ENCODE measurements around the gene SEC24B.

The SEC24B gene

DNA sequence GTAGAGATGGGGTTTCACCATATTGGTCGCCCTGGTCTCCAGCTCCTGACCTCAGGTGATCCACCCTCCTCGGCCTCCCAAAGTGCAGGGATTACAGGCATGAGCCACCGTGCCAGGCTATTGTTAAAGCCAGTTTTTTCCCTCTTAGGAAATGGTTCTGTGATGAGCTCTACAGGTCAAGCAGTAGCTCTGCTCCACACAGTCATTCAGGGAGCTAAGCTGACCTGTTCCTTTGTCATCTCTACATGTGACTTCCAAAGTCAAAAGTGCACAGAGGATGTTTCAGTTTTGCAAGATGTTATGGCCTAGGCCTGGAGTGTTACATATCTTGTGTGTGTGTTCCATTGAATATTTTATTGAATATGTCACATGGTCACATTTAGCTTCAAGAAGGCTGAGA, 137.9 kb downstream of the SEC24B start:
- no peak overlapping the region for H2AFZ ChIP-seq (ENCODE audit: insufficient read depth, low read length, poor library complexity)
- H3K4me2 ChIP-seq (ENCODE audit: low read length), result no peak overlapping the region
- H3K4me3 ChIP-seq (ENCODE audit: low read depth, low read length), result no peak overlapping the region
- no peak overlapping the region for H4K12ac ChIP-seq (ENCODE audit: low read depth, low read length)
- no peaks in the 10 kb centered on the region for H3K79me1 ChIP-seq (ENCODE audit: low read length)
- no peaks in the 10 kb centered on the region for H3K9me3 ChIP-seq (ENCODE audit: insufficient read depth, low read depth, low read length)
- H3K4me1 ChIP-seq (ENCODE audit: control insufficient read depth in 1 of 2, insufficient read depth in 2 of 2, low read length in 2 of 2), result no peaks in the 10 kb centered on the region
- H3K36me3 ChIP-seq (ENCODE audit: control insufficient read depth in 1 of 2, insufficient read depth in 2 of 2, low read length in 2 of 2), result no peaks in the 10 kb centered on the region
- H3K79me2 ChIP-seq (ENCODE audit: control insufficient read depth, insufficient read depth, low read length, poor library complexity), result no peaks in the 10 kb centered on the region
- H3K23ac ChIP-seq (ENCODE audit: low read length), result no peak overlapping the region
- no peak overlapping the region for H3K27ac ChIP-seq (ENCODE audit: low read depth, low read length)
- H3K9ac ChIP-seq (ENCODE audit: low read length), result no peak overlapping the region
- no CpG with 5 or more reads among the region's 3 CpGs for WGBS (ENCODE audit: extremely low coverage, insufficient coverage, insufficient read length)
- H3K18ac ChIP-seq (ENCODE audit: low read length), result no peak overlapping the region
- H3K27me3 ChIP-seq (ENCODE audit: insufficient read depth, low read length), result no peaks in the 10 kb centered on the region
- H2BK12ac ChIP-seq (ENCODE audit: low read length), result no peak overlapping the region
- no peak overlapping the region for H2BK120ac ChIP-seq (ENCODE audit: insufficient read depth, low read length, poor library complexity)
- no peak overlapping the region for H4K91ac ChIP-seq (ENCODE audit: low read depth, low read length)
- H3K4ac ChIP-seq (ENCODE audit: low read depth, low read length), result no peak overlapping the region
- H4K8ac ChIP-seq (ENCODE audit: low read depth, low read length), result no peak overlapping the region
- no peak overlapping the region for H2BK5ac ChIP-seq (ENCODE audit: low read depth, low read length, poor library complexity)
- no peak for DNase-seq
- H2AK5ac ChIP-seq (ENCODE audit: low read length), result no peak overlapping the region
- no peak overlapping the region for H3K14ac ChIP-seq (ENCODE audit: low read length)

DNA sequence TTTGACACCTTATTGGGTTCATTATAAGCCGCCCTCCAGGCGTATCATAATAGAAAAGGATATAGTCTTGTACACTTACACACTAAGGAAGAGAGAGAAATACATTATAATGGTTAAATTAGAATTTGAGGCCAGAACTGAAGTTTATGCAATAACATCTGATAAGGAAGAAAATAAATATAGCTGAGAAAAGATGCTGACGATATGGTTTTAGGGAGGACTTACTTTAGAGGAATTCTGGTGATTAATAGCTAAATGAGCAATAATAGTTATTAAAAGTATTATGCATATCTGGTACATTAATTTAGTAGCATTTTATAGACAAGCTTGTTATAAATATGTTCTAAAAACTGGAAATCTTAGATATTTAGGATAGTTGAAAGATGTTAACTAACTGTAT, 138.5 kb downstream of the SEC24B start:
- Histone ChIP-seq H3K27ac (ENCODE audit: low read depth, low read length) (no peak overlapping the region), H3K23ac (ENCODE audit: low read length) (no peak overlapping the region), H3K4me1 (ENCODE audit: control insufficient read depth in 1 of 2, insufficient read depth in 2 of 2, low read length in 2 of 2) (no peaks in the 10 kb centered on the region), H2AFZ (ENCODE audit: insufficient read depth, low read length, poor library complexity) (no peak overlapping the region), H4K12ac (ENCODE audit: low read depth, low read length) (no peak overlapping the region), H3K27me3 (ENCODE audit: insufficient read depth, low read length) (no peaks in the 10 kb centered on the region), H4K91ac (ENCODE audit: low read depth, low read length) (no peak overlapping the region), H3K4me2 (ENCODE audit: low read length) (no peak overlapping the region), H3K18ac (ENCODE audit: low read length) (no peak overlapping the region), H2BK5ac (ENCODE audit: low read depth, low read length, poor library complexity) (no peak overlapping the region), H3K9me3 (ENCODE audit: insufficient read depth, low read depth, low read length) (no peaks in the 10 kb centered on the region), H3K4me3 (ENCODE audit: low read depth, low read length) (no peak overlapping the region), H3K79me1 (ENCODE audit: low read length) (no peaks in the 10 kb centered on the region), H3K14ac (ENCODE audit: low read length) (no peak overlapping the region), H3K79me2 (ENCODE audit: control insufficient read depth, insufficient read depth, low read length, poor library complexity) (no peaks in the 10 kb centered on the region), H2AK5ac (ENCODE audit: low read length) (no peak overlapping the region), H4K8ac (ENCODE audit: low read depth, low read length) (no peak overlapping the region), H2BK12ac (ENCODE audit: low read length) (no peak overlapping the region), H3K4ac (ENCODE audit: low read depth, low read length) (no peak overlapping the region), H2BK120ac (ENCODE audit: insufficient read depth, low read length, poor library complexity) (no peak overlapping the region), H3K9ac (ENCODE audit: low read length) (no peak overlapping the region), H3K36me3 (ENCODE audit: control insufficient read depth in 1 of 2, insufficient read depth in 2 of 2, low read length in 2 of 2) (no peaks in the 10 kb centered on the region)
- DNase-seq, result no peak
- WGBS (ENCODE audit: extremely low coverage, insufficient coverage, insufficient read length), result no CpG with 5 or more reads among the region's 3 CpGs

DNA sequence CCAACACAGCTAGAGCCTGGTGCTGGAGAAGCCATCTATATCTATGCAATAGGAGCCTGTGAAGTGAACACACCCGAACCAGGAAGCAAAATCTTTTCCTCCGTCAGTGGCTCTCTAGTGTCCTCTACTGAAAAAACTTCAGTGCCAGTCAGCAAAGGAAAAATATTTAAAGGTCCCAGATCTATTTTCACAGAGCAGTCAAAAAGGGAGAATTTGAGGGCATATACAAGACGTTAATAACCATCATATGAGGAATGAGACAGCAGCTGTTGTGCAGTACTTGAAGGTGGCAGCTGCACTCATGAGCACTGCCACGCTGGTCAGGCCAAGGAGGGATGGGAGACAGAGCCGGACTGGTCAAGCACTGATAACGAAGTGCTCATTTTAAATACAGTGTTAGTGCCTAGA, 140.8 kb downstream of the SEC24B start:
- Histone ChIP-seq H4K12ac (ENCODE audit: low read depth, low read length) (no peak overlapping the region), H2BK5ac (ENCODE audit: low read depth, low read length, poor library complexity) (no peak overlapping the region), H3K27ac (ENCODE audit: low read depth, low read length) (no peak overlapping the region), H3K9me3 (ENCODE audit: insufficient read depth, low read depth, low read length) (no peaks in the 10 kb centered on the region), H3K14ac (ENCODE audit: low read length) (no peak overlapping the region), H2AFZ (ENCODE audit: insufficient read depth, low read length, poor library complexity) (no peak overlapping the region), H3K79me2 (ENCODE audit: control insufficient read depth, insufficient read depth, low read length, poor library complexity) (no peaks in the 10 kb centered on the region), H4K8ac (ENCODE audit: low read depth, low read length) (no peak overlapping the region), H4K91ac (ENCODE audit: low read depth, low read length) (no peak overlapping the region), H3K79me1 (ENCODE audit: low read length) (no peaks in the 10 kb centered on the region), H2AK5ac (ENCODE audit: low read length) (no peak overlapping the region), H3K4me3 (ENCODE audit: low read depth, low read length) (no peak overlapping the region), H3K27me3 (ENCODE audit: insufficient read depth, low read length) (no peaks in the 10 kb centered on the region), H3K4me2 (ENCODE audit: low read length) (no peak overlapping the region), H3K18ac (ENCODE audit: low read length) (no peak overlapping the region), H3K4me1 (ENCODE audit: control insufficient read depth in 1 of 2, insufficient read depth in 2 of 2, low read length in 2 of 2) (no peaks in the 10 kb centered on the region), H2BK12ac (ENCODE audit: low read length) (no peak overlapping the region), H2BK120ac (ENCODE audit: insufficient read depth, low read length, poor library complexity) (no peak overlapping the region), H3K36me3 (ENCODE audit: control insufficient read depth in 1 of 2, insufficient read depth in 2 of 2, low read length in 2 of 2) (no peaks in the 10 kb centered on the region), H3K9ac (ENCODE audit: low read length) (no peak overlapping the region), H3K4ac (ENCODE audit: low read depth, low read length) (no peak overlapping the region), H3K23ac (ENCODE audit: low read length) (no peak overlapping the region)
- WGBS (ENCODE audit: extremely low coverage, insufficient coverage, insufficient read length), result no CpG with 5 or more reads among the region's 6 CpGs
- peak; percentile 32 to 62 for DNase-seq

DNA sequence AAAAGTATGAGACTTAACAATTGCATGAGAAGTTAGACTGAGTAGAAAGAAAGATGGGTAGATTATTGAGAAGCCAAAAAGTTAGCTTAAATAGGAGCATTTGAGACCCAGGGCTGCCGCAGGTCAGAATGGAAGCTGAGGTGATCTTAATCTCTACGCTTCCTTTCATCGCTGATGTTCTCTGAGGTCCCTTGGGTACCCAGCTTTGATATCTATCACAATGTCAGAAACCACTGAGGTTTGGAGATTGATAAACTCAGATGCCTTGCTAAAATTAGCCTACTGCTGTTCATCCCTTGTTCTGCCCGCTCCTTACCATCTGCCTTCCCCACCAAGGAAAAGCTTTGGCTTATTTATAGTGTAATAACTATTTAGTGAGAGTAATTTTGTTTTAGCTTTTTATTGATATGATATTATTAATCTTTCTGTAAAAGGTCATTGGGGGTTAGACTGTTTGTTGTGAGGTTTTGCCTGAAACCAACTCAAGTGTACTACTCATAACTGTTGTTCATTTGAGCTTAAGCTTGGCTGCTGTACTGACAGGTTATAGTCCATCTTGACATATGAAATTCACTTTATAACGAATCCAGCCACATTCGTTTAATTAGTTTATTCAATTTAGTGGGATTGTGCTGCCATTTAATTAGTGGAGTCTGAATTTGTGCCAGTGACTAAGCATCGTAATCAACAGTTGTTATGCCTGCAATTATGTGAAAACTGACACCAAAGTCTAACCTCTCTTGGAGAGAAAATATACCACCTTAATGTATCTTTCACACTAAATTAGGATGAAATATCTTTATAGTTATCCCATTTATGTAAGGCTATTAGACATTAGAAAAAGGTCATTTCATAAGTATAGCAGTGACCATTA, 141.6 kb downstream of the SEC24B start:
- Histone ChIP-seq H3K9ac (ENCODE audit: low read length) (no peak overlapping the region), H4K91ac (ENCODE audit: low read depth, low read length) (no peak overlapping the region), H3K27ac (ENCODE audit: low read depth, low read length) (no peak overlapping the region), H3K23ac (ENCODE audit: low read length) (no peak overlapping the region), H3K4ac (ENCODE audit: low read depth, low read length) (no peak overlapping the region), H2BK12ac (ENCODE audit: low read length) (no peak overlapping the region), H3K79me2 (ENCODE audit: control insufficient read depth, insufficient read depth, low read length, poor library complexity) (no peaks in the 10 kb centered on the region), H3K36me3 (ENCODE audit: control insufficient read depth in 1 of 2, insufficient read depth in 2 of 2, low read length in 2 of 2) (no peaks in the 10 kb centered on the region), H3K4me3 (ENCODE audit: low read depth, low read length) (no peak overlapping the region), H3K79me1 (ENCODE audit: low read length) (no peaks in the 10 kb centered on the region), H2AFZ (ENCODE audit: insufficient read depth, low read length, poor library complexity) (no peak overlapping the region), H2BK120ac (ENCODE audit: insufficient read depth, low read length, poor library complexity) (no peak overlapping the region), H4K12ac (ENCODE audit: low read depth, low read length) (no peak overlapping the region), H3K27me3 (ENCODE audit: insufficient read depth, low read length) (no peaks in the 10 kb centered on the region), H3K14ac (ENCODE audit: low read length) (no peak overlapping the region), H3K4me2 (ENCODE audit: low read length) (no peak overlapping the region), H4K8ac (ENCODE audit: low read depth, low read length) (no peak overlapping the region), H3K9me3 (ENCODE audit: insufficient read depth, low read depth, low read length) (no peaks in the 10 kb centered on the region), H2BK5ac (ENCODE audit: low read depth, low read length, poor library complexity) (no peak overlapping the region), H2AK5ac (ENCODE audit: low read length) (no peak overlapping the region), H3K18ac (ENCODE audit: low read length) (no peak overlapping the region), H3K4me1 (ENCODE audit: control insufficient read depth in 1 of 2, insufficient read depth in 2 of 2, low read length in 2 of 2) (no peaks in the 10 kb centered on the region)
- no peak for DNase-seq
- WGBS (ENCODE audit: extremely low coverage, insufficient coverage, insufficient read length), result no CpG with 5 or more reads among the region's 7 CpGs

All from trophoblast cell (in vitro differentiated cells and primary cell).